Trophoblast cell (in vitro differentiated cells and primary cell): ENCODE data around the gene MAPK7.

Experiments
- DNase-seq, 2 donors: peaks; one replicate each; pipeline ENCODE4 v3.0.0-alpha.2; 2016
- H2AFZ ChIP-seq: 2 replicates; pipeline ENCODE4 v1.6.1; 2013; ENCODE audit warnings: low read length, moderate library complexity, mild to moderate bottlenecking; ENCODE audit not compliant: insufficient read depth, poor library complexity
- H2AK5ac ChIP-seq: 2 replicates; pipeline ENCODE4 v1.6.1; 2013; ENCODE audit warnings: mild to moderate bottlenecking, low read length
- H2BK120ac ChIP-seq: 2 replicates; pipeline ENCODE4 v1.6.1; 2013; ENCODE audit warnings: low read length, mild to moderate bottlenecking, moderate library complexity; ENCODE audit not compliant: insufficient read depth, poor library complexity
- H2BK12ac ChIP-seq: 2 replicates; pipeline ENCODE4 v1.6.1; 2013; ENCODE audit warnings: mild to moderate bottlenecking, low read length, moderate library complexity
- H2BK5ac ChIP-seq: 2 replicates; pipeline ENCODE4 v1.6.1; 2013; ENCODE audit warnings: low read length, low read depth, moderate library complexity, mild to moderate bottlenecking; ENCODE audit not compliant: poor library complexity
- H3K14ac ChIP-seq: 2 replicates; pipeline ENCODE4 v1.6.1; 2013; ENCODE audit warnings: mild to moderate bottlenecking, low read length
- H3K18ac ChIP-seq: 2 replicates; pipeline ENCODE4 v1.6.1; 2013; ENCODE audit warnings: mild to moderate bottlenecking, low read length
- H3K23ac ChIP-seq: 2 replicates; pipeline ENCODE4 v1.6.1; 2013; ENCODE audit warnings: low read length
- H3K27ac ChIP-seq: 2 replicates; pipeline ENCODE4 v1.5.1; 2013; ENCODE audit warnings: low read depth, mild to moderate bottlenecking, inconsistent platforms, low read length, moderate library complexity
- H3K27me3 ChIP-seq: 2 replicates; pipeline ENCODE4 v1.6.1; 2013; ENCODE audit warnings: inconsistent platforms, mild to moderate bottlenecking, low read length, moderate library complexity; ENCODE audit not compliant: insufficient read depth
- H3K36me3 ChIP-seq, 2 experiments: 1 replicate in 1 of 2; 2 replicates in 1 of 2; pipeline ENCODE4 v1.6.1; 2013; ENCODE audit warnings: low read length in 2 of 2, mild to moderate bottlenecking in 2 of 2, moderate library complexity in 1 of 2; ENCODE audit not compliant: insufficient read depth in 2 of 2, control insufficient read depth in 1 of 2
- H3K4ac ChIP-seq: 2 replicates; pipeline ENCODE4 v1.6.1; 2013; ENCODE audit warnings: low read depth, mild to moderate bottlenecking, low read length, moderate library complexity
- H3K4me1 ChIP-seq, 2 experiments: 1 replicate in 1 of 2; 2 replicates in 1 of 2; pipeline ENCODE4 v1.6.1; 2013; ENCODE audit warnings: low read length in 2 of 2, mild to moderate bottlenecking in 2 of 2, moderate library complexity in 1 of 2; ENCODE audit not compliant: insufficient read depth in 2 of 2, control insufficient read depth in 1 of 2
- H3K4me2 ChIP-seq: 2 replicates; pipeline ENCODE4 v1.6.1; 2013; ENCODE audit warnings: inconsistent platforms, mild to moderate bottlenecking, low read length, moderate library complexity
- H3K4me3 ChIP-seq: 2 replicates; pipeline ENCODE4 v1.5.1; 2013; ENCODE audit warnings: mild to moderate bottlenecking, low read depth, low read length, inconsistent platforms
- H3K79me1 ChIP-seq: one replicate; pipeline ENCODE4 v1.6.1; 2013; ENCODE audit warnings: low read length
- H3K79me2 ChIP-seq: 2 replicates; pipeline ENCODE4 v1.6.1; 2013; ENCODE audit warnings: low read length, mild to moderate bottlenecking; ENCODE audit not compliant: control insufficient read depth, insufficient read depth, poor library complexity
- H3K9ac ChIP-seq: 2 replicates; pipeline ENCODE4 v1.6.1; 2013; ENCODE audit warnings: mild to moderate bottlenecking, low read length
- H3K9me3 ChIP-seq: 2 replicates; pipeline ENCODE4 v1.6.1; 2013; ENCODE audit warnings: low read depth, mild to moderate bottlenecking, control low read depth, inconsistent platforms, low read length; ENCODE audit not compliant: insufficient read depth
- H4K12ac ChIP-seq: 2 replicates; pipeline ENCODE4 v1.6.1; 2013; ENCODE audit warnings: low read depth, mild to moderate bottlenecking, low read length, moderate library complexity
- H4K8ac ChIP-seq: 2 replicates; pipeline ENCODE4 v1.6.1; 2013; ENCODE audit warnings: low read depth, mild to moderate bottlenecking, low read length, moderate library complexity
- H4K91ac ChIP-seq: one replicate; pipeline ENCODE4 v1.6.1; 2013; ENCODE audit warnings: low read depth, mild to moderate bottlenecking, low read length, moderate library complexity
- WGBS: extraction: QIAGEN DNeasy Blood & Tissue Kit; methylation state at CpG from one replicate; pipeline ENCODE4 v1.1.7; 2013; ENCODE audit warnings: missing lambda C conversion rate; ENCODE audit not compliant: insufficient read length, insufficient coverage; ENCODE audit errors: extremely low coverage; 5-methylcytosine and 5-hydroxymethylcytosine counted together

Gene MAPK7

DNA sequence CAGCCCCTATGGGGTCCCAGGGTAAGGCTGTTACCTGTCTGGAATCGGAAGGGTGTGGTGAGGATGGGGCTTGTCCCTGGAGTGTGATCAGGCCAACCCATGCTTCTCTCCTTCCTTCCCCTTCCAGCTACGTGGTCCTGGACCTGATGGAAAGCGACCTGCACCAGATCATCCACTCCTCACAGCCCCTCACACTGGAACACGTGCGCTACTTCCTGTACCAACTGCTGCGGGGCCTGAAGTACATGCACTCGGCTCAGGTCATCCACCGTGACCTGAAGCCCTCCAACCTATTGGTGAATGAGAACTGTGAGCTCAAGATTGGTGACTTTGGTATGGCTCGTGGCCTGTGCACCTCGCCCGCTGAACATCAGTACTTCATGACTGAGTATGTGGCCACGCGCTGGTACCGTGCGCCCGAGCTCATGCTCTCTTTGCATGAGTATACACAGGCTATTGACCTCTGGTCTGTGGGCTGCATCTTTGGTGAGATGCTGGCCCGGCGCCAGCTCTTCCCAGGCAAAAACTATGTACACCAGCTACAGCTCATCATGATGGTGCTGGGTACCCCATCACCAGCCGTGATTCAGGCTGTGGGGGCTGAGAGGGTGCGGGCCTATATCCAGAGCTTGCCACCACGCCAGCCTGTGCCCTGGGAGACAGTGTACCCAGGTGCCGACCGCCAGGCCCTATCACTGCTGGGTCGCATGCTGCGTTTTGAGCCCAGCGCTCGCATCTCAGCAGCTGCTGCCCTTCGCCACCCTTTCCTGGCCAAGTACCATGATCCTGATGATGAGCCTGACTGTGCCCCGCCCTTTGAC, 2.4 kb downstream of the MAPK7 start:
- H3K18ac ChIP-seq = peak overlapping the region; percentile 7
- H3K9ac ChIP-seq = no peak overlapping the region
- H2BK5ac ChIP-seq = no peak overlapping the region
- H3K4me2 ChIP-seq = no peak overlapping the region
- H3K4me3 ChIP-seq = no peak overlapping the region
- no peaks in the 10 kb centered on the region for H3K27me3 ChIP-seq
- H2BK12ac ChIP-seq = no peak overlapping the region
- H4K12ac ChIP-seq = no peak overlapping the region
- H3K23ac ChIP-seq = no peak overlapping the region
- no peak overlapping the region for H3K27ac ChIP-seq
- no CpG with 5 or more reads among the region's 29 CpGs for WGBS
- no peak overlapping the region for H2AFZ ChIP-seq
- no peak overlapping the region for H3K4ac ChIP-seq
- no peaks in the 10 kb centered on the region for H3K9me3 ChIP-seq
- H2BK120ac ChIP-seq = no peak overlapping the region
- H3K4me1 ChIP-seq = peaks cover 6 to 7% of the 10 kb centered on the region in 2 experiments
- peaks cover 9% of the 10 kb centered on the region for H3K79me2 ChIP-seq
- H3K79me1 ChIP-seq = peaks cover 6% of the 10 kb centered on the region
- no peak for DNase-seq
- H2AK5ac ChIP-seq = no peak overlapping the region
- no peak overlapping the region for H4K91ac ChIP-seq
- H3K36me3 ChIP-seq = peaks cover 57 to 64% of the 10 kb centered on the region in 2 experiments
- no peak overlapping the region for H3K14ac ChIP-seq
- H4K8ac ChIP-seq = no peak overlapping the region

DNA sequence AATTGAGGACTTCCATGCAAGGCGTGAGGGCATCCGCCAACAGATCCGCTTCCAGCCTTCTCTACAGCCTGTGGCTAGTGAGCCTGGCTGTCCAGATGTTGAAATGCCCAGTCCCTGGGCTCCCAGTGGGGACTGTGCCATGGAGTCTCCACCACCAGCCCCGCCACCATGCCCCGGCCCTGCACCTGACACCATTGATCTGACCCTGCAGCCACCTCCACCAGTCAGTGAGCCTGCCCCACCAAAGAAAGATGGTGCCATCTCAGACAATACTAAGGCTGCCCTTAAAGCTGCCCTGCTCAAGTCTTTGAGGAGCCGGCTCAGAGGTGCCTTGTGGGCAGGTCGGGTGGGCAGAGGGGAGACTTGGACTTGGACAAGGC, 3.1 kb downstream of the MAPK7 start:
- H3K9ac ChIP-seq = no peak overlapping the region
- no peaks in the 10 kb centered on the region for H3K9me3 ChIP-seq
- no peak overlapping the region for H4K91ac ChIP-seq
- no peak overlapping the region for H4K8ac ChIP-seq
- H3K27me3 ChIP-seq = no peaks in the 10 kb centered on the region
- no peak overlapping the region for H2BK120ac ChIP-seq
- peaks cover 57 to 64% of the 10 kb centered on the region in 2 experiments for H3K36me3 ChIP-seq
- no peak overlapping the region for H2AK5ac ChIP-seq
- H3K14ac ChIP-seq = no peak overlapping the region
- no peak overlapping the region for H2AFZ ChIP-seq
- DNase-seq = no peak
- no peak overlapping the region for H4K12ac ChIP-seq
- no peak overlapping the region for H2BK12ac ChIP-seq
- no peak overlapping the region for H3K18ac ChIP-seq
- H3K4me2 ChIP-seq = no peak overlapping the region
- H3K23ac ChIP-seq = no peak overlapping the region
- H3K4me1 ChIP-seq = peaks cover 9 to 10% of the 10 kb centered on the region in 2 experiments
- H3K79me1 ChIP-seq = peaks cover 6% of the 10 kb centered on the region
- no peak overlapping the region for H3K4ac ChIP-seq
- WGBS = no CpG with 5 or more reads among the region's 7 CpGs
- H3K79me2 ChIP-seq = peaks cover 9% of the 10 kb centered on the region
- no peak overlapping the region for H3K27ac ChIP-seq
- H2BK5ac ChIP-seq = no peak overlapping the region
- H3K4me3 ChIP-seq = no peak overlapping the region

DNA sequence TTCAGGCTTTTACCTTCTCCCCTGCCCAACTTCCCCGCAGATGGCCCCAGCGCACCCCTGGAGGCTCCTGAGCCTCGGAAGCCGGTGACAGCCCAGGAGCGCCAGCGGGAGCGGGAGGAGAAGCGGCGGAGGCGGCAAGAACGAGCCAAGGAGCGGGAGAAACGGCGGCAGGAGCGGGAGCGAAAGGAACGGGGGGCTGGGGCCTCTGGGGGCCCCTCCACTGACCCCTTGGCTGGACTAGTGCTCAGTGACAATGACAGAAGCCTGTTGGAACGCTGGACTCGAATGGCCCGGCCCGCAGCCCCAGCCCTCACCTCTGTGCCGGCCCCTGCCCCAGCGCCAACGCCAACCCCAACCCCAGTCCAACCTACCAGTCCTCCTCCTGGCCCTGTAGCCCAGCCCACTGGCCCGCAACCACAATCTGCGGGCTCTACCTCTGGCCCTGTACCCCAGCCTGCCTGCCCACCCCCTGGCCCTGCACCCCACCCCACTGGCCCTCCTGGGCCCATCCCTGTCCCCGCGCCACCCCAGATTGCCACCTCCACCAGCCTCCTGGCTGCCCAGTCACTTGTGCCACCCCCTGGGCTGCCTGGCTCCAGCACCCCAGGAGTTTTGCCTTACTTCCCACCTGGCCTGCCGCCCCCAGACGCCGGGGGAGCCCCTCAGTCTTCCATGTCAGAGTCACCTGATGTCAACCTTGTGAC, 3.6 kb downstream of the MAPK7 start:
- Histone ChIP-seq H3K4ac (no peak overlapping the region), H4K12ac (no peak overlapping the region), H3K79me1 (peaks cover 6% of the 10 kb centered on the region), H3K23ac (no peak overlapping the region), H4K8ac (no peak overlapping the region), H2BK5ac (no peak overlapping the region), H2BK120ac (no peak overlapping the region), H3K36me3 (peaks cover 57 to 64% of the 10 kb centered on the region in 2 experiments), H2AK5ac (no peak overlapping the region), H3K79me2 (peaks cover 11% of the 10 kb centered on the region), H4K91ac (no peak overlapping the region), H3K4me1 (peaks cover 14% of the 10 kb centered on the region in 2 experiments), H3K4me3 (no peak overlapping the region), H3K27ac (no peak overlapping the region), H2AFZ (no peak overlapping the region), H3K9ac (no peak overlapping the region), H3K9me3 (no peaks in the 10 kb centered on the region), H3K18ac (no peak overlapping the region), H3K4me2 (no peak overlapping the region), H3K14ac (no peak overlapping the region), H3K27me3 (no peaks in the 10 kb centered on the region), H2BK12ac (no peak overlapping the region)
- no CpG with 5 or more reads among the region's 31 CpGs for WGBS
- no peak for DNase-seq

DNA sequence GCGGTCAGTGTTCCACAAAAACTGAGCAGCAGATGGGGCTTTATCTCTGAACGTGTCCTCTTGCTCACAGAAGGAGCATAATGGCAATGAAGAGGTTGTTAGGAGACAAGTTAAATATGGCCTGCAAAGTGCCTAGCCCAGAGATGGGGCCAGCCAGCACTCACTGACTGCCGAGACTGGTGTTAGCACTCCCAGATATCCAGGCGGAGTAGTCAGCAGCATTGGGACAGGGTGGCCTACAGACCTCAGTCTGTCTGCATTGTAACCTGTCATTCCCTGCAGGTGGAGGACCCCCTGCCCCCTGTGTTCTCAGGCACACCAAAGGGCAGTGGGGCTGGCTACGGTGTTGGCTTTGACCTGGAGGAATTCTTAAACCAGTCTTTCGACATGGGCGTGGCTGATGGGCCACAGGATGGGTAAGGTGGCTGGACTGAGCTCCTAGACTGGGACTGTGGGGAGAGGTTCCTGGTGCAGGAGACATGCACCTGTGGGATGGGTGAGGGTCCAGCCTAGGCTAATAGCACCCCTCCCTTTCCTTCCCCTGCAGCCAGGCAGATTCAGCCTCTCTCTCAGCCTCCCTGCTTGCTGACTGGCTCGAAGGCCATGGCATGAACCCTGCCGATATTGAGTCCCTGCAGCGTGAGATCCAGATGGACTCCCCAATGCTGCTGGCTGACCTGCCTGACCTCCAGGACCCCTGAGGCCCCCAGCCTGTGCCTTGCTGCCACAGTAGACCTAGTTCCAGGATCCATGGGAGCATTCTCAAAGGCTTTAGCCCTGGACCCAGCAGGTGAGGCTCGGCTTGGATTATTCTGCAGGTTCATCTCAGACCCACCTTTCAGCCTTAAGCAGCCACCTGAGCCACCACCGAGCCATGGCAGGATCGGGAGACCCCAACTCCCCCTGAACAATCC, 4.5 kb downstream of the MAPK7 start:
- no peaks in the 10 kb centered on the region for H3K9me3 ChIP-seq
- DNase-seq = no peak
- H4K8ac ChIP-seq = no peak overlapping the region
- peaks cover 9% of the 10 kb centered on the region for H3K79me2 ChIP-seq
- H2AK5ac ChIP-seq = no peak overlapping the region
- no peaks in the 10 kb centered on the region for H3K27me3 ChIP-seq
- H3K4ac ChIP-seq = no peak overlapping the region
- no peak overlapping the region for H2BK120ac ChIP-seq
- H3K4me3 ChIP-seq = peak overlapping the region; percentile 13
- H3K36me3 ChIP-seq = peaks cover 57 to 64% of the 10 kb centered on the region in 2 experiments
- H2BK12ac ChIP-seq = no peak overlapping the region
- peaks cover 20 to 22% of the 10 kb centered on the region in 2 experiments for H3K4me1 ChIP-seq
- no peak overlapping the region for H3K27ac ChIP-seq
- no CpG with 5 or more reads among the region's 13 CpGs for WGBS
- peaks cover 2% of the 10 kb centered on the region for H3K79me1 ChIP-seq
- no peak overlapping the region for H2BK5ac ChIP-seq
- no peak overlapping the region for H3K4me2 ChIP-seq
- no peak overlapping the region for H3K23ac ChIP-seq
- H4K12ac ChIP-seq = no peak overlapping the region
- no peak overlapping the region for H2AFZ ChIP-seq
- H3K9ac ChIP-seq = no peak overlapping the region
- H3K18ac ChIP-seq = no peak overlapping the region
- H3K14ac ChIP-seq = no peak overlapping the region
- no peak overlapping the region for H4K91ac ChIP-seq
